OCI-LY7 (cell line): ENCODE measurements around the gene FGD4.

Source experiments
- EZH2phosphoT487 ChIP-seq: fragments of 200-600 bp; sonication (generic); IDR thresholded peaks from 2 replicates; pipeline ENCODE4 v1.6.1; 2018; ENCODE audit warnings: low read depth, borderline replicate concordance, mild to moderate bottlenecking, mixed run types, antibody characterized with exemption, low read length, moderate library complexity, mixed read lengths
- TF ChIP-seq, protein P1 (sequence below): fragments of 200-600 bp; sonication (generic); conservative IDR thresholded peaks from 2 replicates; pipeline ENCODE4 v1.5.1; 2014; ENCODE audit warnings: mild to moderate bottlenecking, antibody characterized with exemption, low read length, moderate library complexity, mixed read lengths

DNA sequence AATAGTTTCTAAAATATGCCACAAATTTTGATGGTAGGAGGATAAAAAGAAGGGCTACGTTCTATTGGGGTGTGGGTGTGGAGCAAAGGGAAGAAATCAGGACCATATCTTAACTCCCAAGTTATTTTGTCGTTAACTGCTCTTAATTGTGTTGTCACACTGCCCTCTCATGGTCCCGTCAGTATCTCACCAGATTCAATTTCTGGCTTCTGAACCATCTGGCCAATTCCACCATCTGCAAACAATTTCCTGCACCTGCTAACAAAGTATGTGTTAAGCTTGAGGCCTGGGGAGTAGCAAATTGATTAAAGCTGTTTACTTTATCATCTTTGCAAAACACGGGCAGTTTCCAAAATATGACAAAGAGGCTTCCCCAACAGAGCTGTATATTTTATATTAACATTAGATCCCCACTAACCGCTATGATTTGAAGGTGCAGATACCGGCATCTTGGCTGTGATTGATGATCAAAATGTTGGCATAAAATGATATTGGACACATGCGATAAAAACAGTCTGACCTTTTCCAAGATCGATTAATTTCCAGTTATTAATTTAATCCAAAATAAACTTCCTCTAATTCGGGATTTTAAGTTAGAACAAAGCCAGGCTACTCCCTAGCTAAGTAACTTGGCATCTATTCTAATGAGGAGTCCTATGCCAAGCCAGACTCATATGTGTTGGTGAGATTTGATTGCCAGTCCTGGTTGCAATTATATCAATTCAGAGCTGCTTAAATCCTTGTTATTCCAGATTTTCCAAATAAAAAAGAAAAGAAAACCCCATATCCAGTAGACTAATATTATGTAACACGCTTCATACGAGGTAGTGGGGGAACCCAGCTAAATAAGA, 272.8 kb downstream of the FGD4 start:
- TF ChIP-seq, protein P1, sequence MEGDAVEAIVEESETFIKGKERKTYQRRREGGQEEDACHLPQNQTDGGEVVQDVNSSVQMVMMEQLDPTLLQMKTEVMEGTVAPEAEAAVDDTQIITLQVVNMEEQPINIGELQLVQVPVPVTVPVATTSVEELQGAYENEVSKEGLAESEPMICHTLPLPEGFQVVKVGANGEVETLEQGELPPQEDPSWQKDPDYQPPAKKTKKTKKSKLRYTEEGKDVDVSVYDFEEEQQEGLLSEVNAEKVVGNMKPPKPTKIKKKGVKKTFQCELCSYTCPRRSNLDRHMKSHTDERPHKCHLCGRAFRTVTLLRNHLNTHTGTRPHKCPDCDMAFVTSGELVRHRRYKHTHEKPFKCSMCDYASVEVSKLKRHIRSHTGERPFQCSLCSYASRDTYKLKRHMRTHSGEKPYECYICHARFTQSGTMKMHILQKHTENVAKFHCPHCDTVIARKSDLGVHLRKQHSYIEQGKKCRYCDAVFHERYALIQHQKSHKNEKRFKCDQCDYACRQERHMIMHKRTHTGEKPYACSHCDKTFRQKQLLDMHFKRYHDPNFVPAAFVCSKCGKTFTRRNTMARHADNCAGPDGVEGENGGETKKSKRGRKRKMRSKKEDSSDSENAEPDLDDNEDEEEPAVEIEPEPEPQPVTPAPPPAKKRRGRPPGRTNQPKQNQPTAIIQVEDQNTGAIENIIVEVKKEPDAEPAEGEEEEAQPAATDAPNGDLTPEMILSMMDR = peak; percentile 88
- TF ChIP-seq EZH2phosphoT487 = no peak
